Mucosa of rectum (tissue), 2 donors: ENCODE measurements around the gene LRRC15.

ENCODE experiments used
- H3K27ac ChIP-seq, 2 donors: one replicate each; pipeline ENCODE4 v1.7.0; 2013; ENCODE audit warnings: inconsistent platforms in 2 of 2, low read depth in 2 of 2, low read length in 2 of 2
- H3K27me3 ChIP-seq, 2 donors: one replicate each; pipeline ENCODE4 v1.7.0; 2013; ENCODE audit warnings: low read length in 2 of 2; ENCODE audit not compliant: control insufficient read depth in 2 of 2, insufficient read depth in 2 of 2
- H3K36me3 ChIP-seq, 2 donors: one replicate each; pipeline ENCODE4 v1.7.0; 2013; ENCODE audit warnings: low read length in 2 of 2; ENCODE audit not compliant: control insufficient read depth in 2 of 2, insufficient read depth in 2 of 2
- H3K4me1 ChIP-seq, 2 donors: one replicate each; pipeline ENCODE4 v1.7.0; 2013; ENCODE audit warnings: low read length in 2 of 2, mild to moderate bottlenecking in 1 of 2; ENCODE audit not compliant: control insufficient read depth in 2 of 2, insufficient read depth in 2 of 2
- H3K4me3 ChIP-seq, 2 donors: one replicate each; pipeline ENCODE4 v1.7.0; 2013; ENCODE audit warnings: low read length in 2 of 2
- H3K9ac ChIP-seq, 2 donors: one replicate each; pipeline ENCODE4 v1.7.0; 2013; ENCODE audit warnings: low read length in 2 of 2, low read depth in 1 of 2, mild to moderate bottlenecking in 1 of 2
- H3K9me3 ChIP-seq, 2 donors: one replicate each; pipeline ENCODE4 v1.7.0; 2013; ENCODE audit warnings: low read length in 2 of 2; ENCODE audit not compliant: control insufficient read depth in 2 of 2
- donor health status: healthy.
- donor health status: Normal muscosa, but diverticular disease.

Gene LRRC15

GRCh38 chr3:194322678-194323211 is 46.8 kb downstream of the LRRC15 start:
- peaks cover 7 to 8% of the 10 kb centered on the region in 2 donors for H3K4me1 ChIP-seq
- H3K36me3 ChIP-seq: no peaks in the 10 kb centered on the region
- H3K27ac ChIP-seq: no peak overlapping the region
- no peak overlapping the region for H3K4me3 ChIP-seq
- H3K9ac ChIP-seq: no peak overlapping the region
- peaks cover 0 to 5% of the 10 kb centered on the region in 2 donors for H3K27me3 ChIP-seq
- H3K9me3 ChIP-seq: no peaks in the 10 kb centered on the region

- H3K4me1 ChIP-seq: peaks cover 7 to 8% of the 10 kb centered on the region in 2 donors
- peaks cover 0 to 5% of the 10 kb centered on the region in 2 donors for H3K27me3 ChIP-seq
- H3K27ac ChIP-seq: no peak overlapping the region
- H3K9me3 ChIP-seq: no peaks in the 10 kb centered on the region
- no peak overlapping the region for H3K4me3 ChIP-seq
- no peak overlapping the region for H3K9ac ChIP-seq
- H3K36me3 ChIP-seq: no peaks in the 10 kb centered on the region
These were observed 47.6 kb downstream of the LRRC15 start for GRCh38 chr3:194321693-194322640.

GRCh38 chr3:194320744-194321243 is 48.7 kb downstream of the LRRC15 start:
- H3K36me3 ChIP-seq: no peaks in the 10 kb centered on the region
- H3K27me3 ChIP-seq: peaks cover 0 to 5% of the 10 kb centered on the region in 2 donors
- H3K4me1 ChIP-seq: peaks cover 7 to 11% of the 10 kb centered on the region in 2 donors
- H3K9ac ChIP-seq: no peak overlapping the region
- no peaks in the 10 kb centered on the region for H3K9me3 ChIP-seq
- H3K4me3 ChIP-seq: no peak overlapping the region
- H3K27ac ChIP-seq: no peak overlapping the region

- Histone ChIP-seq H3K36me3 (no peaks in the 10 kb centered on the region), H3K9me3 (no peaks in the 10 kb centered on the region), H3K9ac (no peak overlapping the region), H3K4me3 (no peak overlapping the region), H3K27ac (no peak overlapping the region), H3K4me1 (peaks cover 11 to 16% of the 10 kb centered on the region in 2 donors), H3K27me3 (peaks cover 0 to 5% of the 10 kb centered on the region in 2 donors)
These were observed 49.4 kb downstream of the LRRC15 start for GRCh38 chr3:194320100-194320499.

DNA sequence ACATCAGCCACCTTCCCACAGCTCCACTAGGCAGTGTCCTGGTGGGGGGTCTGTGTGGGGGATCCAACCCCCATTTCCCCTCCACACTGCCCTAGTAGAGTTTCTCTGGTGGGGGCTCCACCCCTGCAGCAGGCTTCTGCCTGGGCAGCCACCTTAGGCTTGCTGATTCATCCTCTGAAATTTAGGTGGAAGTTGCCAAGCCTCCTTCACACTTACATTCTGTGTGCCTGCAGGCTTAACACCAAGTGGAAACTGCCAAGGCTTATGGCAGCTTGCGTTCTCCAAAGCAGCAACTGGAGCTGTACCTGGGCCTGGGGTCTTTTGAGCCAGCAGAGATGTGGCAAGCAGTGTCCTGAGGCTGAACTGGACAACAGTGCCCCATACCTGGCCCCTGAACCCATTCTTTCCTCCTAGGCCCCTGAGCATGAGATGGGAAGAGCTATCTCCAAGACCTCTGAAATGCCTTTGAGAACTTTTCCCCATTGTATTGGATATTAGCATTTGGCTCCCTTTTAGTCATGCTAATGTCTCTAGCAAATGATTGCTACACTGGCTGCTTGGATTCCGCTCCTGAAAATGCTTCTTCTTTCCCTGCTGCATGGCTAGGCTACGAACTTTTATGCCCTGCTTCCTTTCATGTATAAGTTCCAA is 50.9 kb downstream of the LRRC15 start:
- H3K4me3 ChIP-seq: no peak overlapping the region
- H3K4me1 ChIP-seq: peaks cover 7 to 12% of the 10 kb centered on the region in 2 donors
- H3K9ac ChIP-seq: no peak overlapping the region
- H3K27me3 ChIP-seq: peaks cover 0 to 7% of the 10 kb centered on the region in 2 donors
- H3K27ac ChIP-seq: no peak overlapping the region
- H3K9me3 ChIP-seq: no peaks in the 10 kb centered on the region
- H3K36me3 ChIP-seq: no peaks in the 10 kb centered on the region

- Histone ChIP-seq H3K4me3 (no peak overlapping the region), H3K4me1 (peaks cover 5 to 13% of the 10 kb centered on the region in 2 donors), H3K9ac (no peak overlapping the region), H3K36me3 (no peaks in the 10 kb centered on the region), H3K9me3 (no peaks in the 10 kb centered on the region), H3K27me3 (peaks cover 0 to 2% of the 10 kb centered on the region in 2 donors), H3K27ac (no peak overlapping the region)
These were observed 52.6 kb downstream of the LRRC15 start for GRCh38 chr3:194316918-194317317.

DNA sequence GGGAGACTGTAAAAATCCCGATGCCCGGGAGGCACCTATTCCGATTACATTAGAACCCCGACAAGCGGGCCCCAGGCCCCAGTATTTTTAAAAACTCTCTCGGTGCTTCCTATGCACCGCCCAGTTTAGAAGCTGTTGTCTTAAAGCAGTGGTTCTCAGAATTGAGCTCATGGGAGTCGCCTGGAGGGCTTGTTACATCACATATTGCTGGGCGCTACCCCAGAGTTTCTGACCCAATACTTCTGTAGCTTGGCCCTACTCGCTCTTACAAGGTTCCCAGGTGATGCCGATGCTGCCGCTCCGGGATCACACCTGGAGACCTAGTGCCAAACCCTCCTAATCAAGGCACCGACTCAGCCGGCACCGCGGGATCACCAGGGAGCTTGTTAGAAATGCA is 53.6 kb downstream of the LRRC15 start:
- Histone ChIP-seq H3K27ac (no peak overlapping the region), H3K9ac (peak overlapping the region in 1 of 2 donors; percentile 73), H3K36me3 (no peaks in the 10 kb centered on the region), H3K4me3 (peak overlapping the region in 1 of 2 donors; percentile 66), H3K27me3 (peaks cover 0 to 2% of the 10 kb centered on the region in 2 donors), H3K9me3 (no peaks in the 10 kb centered on the region), H3K4me1 (peaks cover 5 to 13% of the 10 kb centered on the region in 2 donors)

GRCh38 chr3:194315088-194315964 is 54.2 kb downstream of the LRRC15 start:
- H3K27ac ChIP-seq: peak overlapping the region; percentile 2 to 12
- peak overlapping the region; percentile 66 to 74 for H3K4me3 ChIP-seq
- H3K36me3 ChIP-seq: no peaks in the 10 kb centered on the region
- H3K9ac ChIP-seq: peak overlapping the region; percentile 68 to 73
- peaks cover 0 to 2% of the 10 kb centered on the region in 2 donors for H3K27me3 ChIP-seq
- no peaks in the 10 kb centered on the region for H3K9me3 ChIP-seq
- H3K4me1 ChIP-seq: peaks cover 5 to 13% of the 10 kb centered on the region in 2 donors

DNA sequence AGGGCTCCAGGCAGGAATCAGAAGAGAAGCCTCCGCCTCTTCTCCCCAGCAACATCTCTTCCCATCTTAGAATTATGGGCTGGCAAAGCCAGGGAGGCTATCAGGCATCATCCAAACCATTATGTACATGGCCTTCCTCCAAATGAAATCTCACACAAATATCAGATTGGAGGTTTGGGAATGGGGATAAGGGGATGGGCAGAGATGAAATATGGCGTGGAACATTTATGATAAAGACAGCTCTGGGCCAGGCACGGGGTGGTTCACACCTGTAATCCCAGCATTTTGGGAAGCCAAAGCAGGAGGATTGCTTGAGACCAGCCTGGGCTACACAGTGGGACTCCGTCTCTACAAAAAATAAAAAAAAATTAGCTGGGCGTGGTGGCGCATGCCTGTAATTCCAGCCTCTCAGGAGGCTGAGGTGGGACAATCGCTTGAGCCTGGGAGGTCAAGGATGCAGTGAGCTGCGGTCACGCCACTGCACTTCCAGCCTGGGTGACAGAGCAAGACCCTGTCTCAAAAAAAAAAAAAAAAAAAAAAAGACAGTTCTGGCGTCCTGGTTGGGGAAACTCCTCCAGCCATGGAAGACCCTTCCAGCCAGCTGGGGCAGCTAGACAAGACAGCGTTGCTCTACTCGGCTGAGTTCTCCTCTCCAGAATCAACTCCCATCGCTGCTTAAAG is 55.0 kb downstream of the LRRC15 start:
- peaks cover 5 to 13% of the 10 kb centered on the region in 2 donors for H3K4me1 ChIP-seq
- no peaks in the 10 kb centered on the region for H3K36me3 ChIP-seq
- peaks cover 0 to 2% of the 10 kb centered on the region in 2 donors for H3K27me3 ChIP-seq
- H3K27ac ChIP-seq: no peak overlapping the region
- no peaks in the 10 kb centered on the region for H3K9me3 ChIP-seq
- H3K9ac ChIP-seq: no peak overlapping the region
- no peak overlapping the region for H3K4me3 ChIP-seq
